Heart right ventricle (tissue), 16 donors: Measurements from ENCODE around the gene DVL2. TPM values are rescaled to one million over a fixed set of nuclear protein-coding genes. Genes with fewer than 3 reads are reported as not detected.
A peak's percentile ranks its signal among the peaks of the same experiment; 100 is the strongest.

Experiments
- ATAC-seq, 8 donors: fragments of 200-7000 bp; cut with Tn5 transposase; one replicate each; pipeline ENCODE4 v1.9.1; 2020; ENCODE audit warnings: mild to moderate bottlenecking in 8 of 8, moderate library complexity in 8 of 8, moderate number of reproducible peaks in 1 of 8
- DNase-seq, 2 donors: peaks; one replicate each; pipeline ENCODE4 v3.0.0-alpha.2; 2020
- H3K27ac ChIP-seq, 10 donors: fragments of 200-600 bp; sonication (generic) in 2 of 10; one replicate each; pipeline versions ENCODE4 v1.5.0 to v1.8.0; 2020 to 2022; ENCODE audit warnings: mild to moderate bottlenecking in 3 of 10
- H3K27me3 ChIP-seq, 7 donors: fragments of 200-600 bp; one replicate each; pipeline ENCODE4 v1.8.0; 2021 to 2022; ENCODE audit warnings: mild to moderate bottlenecking in 2 of 7
- H3K36me3 ChIP-seq, 9 donors: fragments of 200-600 bp; sonication (generic) in 1 of 9; one replicate each; pipeline versions ENCODE4 v1.5.0 to v1.8.0; 2020 to 2022; ENCODE audit warnings: mild to moderate bottlenecking in 2 of 9
- H3K4me1 ChIP-seq, 9 donors: fragments of 200-600 bp; sonication (generic) in 1 of 9; one replicate each; pipeline versions ENCODE4 v1.5.0 to v1.8.0; 2020 to 2022; ENCODE audit warnings: mild to moderate bottlenecking in 4 of 9
- H3K4me3 ChIP-seq, 10 donors: fragments of 200-600 bp; sonication (generic) in 2 of 10; one replicate each; pipeline versions ENCODE4 v1.5.0 to v1.8.0; 2020 to 2022; ENCODE audit warnings: mild to moderate bottlenecking in 7 of 10, moderate library complexity in 2 of 10
- H3K9me3 ChIP-seq, 11 donors: fragments of 200-600 bp in 10 of 11; sonication (generic) in 2 of 11; one replicate each; pipeline versions ENCODE4 v1.5.0 to v1.8.0; 2013 to 2022; ENCODE audit warnings: mild to moderate bottlenecking in 2 of 11, control low read depth in 1 of 11, moderate library complexity in 1 of 11
- CTCF ChIP-seq, 9 donors: fragments of 200-600 bp; sonication (generic) in 2 of 9; IDR thresholded peaks; one replicate each; pipeline versions ENCODE4 v1.5.0 to v1.8.0; 2021 to 2022; ENCODE audit warnings: antibody characterized with exemption in 9 of 9, mild to moderate bottlenecking in 5 of 9, moderate library complexity in 1 of 9
- WGBS, 2 donors: extraction: QIAGEN DNeasy Blood & Tissue Kit; methylation state at CpG; one replicate each; pipeline ENCODE4 v1.1.7; 2013; ENCODE audit warnings: inconsistent platforms in 1 of 2; 5-methylcytosine and 5-hydroxymethylcytosine counted together
- intact Hi-C, 10 donors: fragments of 100-400 bp; cut with DNase I; formaldehyde crosslinking; loops; one replicate each; pipeline versions ENCODE4 v1.11.1 to v1.14.2; 2022
- polyA plus RNA-seq, 2 donors: library from polyadenylated mRNA; stranded (reverse); fragments of 200-250 nt; gene quantifications; one replicate each; pipeline ENCODE4 v1.2.3, GENCODE V29; 2013
- total RNA-seq, 10 donors: library from RNA; stranded (reverse); fragmentation: NEBNext Ultra II Directional in 3 of 10; extraction: Animal tissue kit (Norgen Biotek cat#: 25700) in 3 of 10; gene quantifications; one replicate each; pipeline versions ENCODE4 v1.2.1 to v1.2.4, GENCODE V29; 2021 to 2023
- donor health status: Arrhythmogenic right ventricular cardiomyopathy.
- donor health status: ischemic (EF 13 %, LVEDD 7.1; RV severe dilation, severe dysfunction).
- donor health status: healthy with polysubstance abuse.
- donor health status: DM: no; HTN: yes; CAD: no.
- donor health status: DM: no; HTN: no; CAD: no.
- donor health status: ischemic (EF 25% LVEDD 6.9; RV normal size, moderate dysfunction).
- donor health status: ischemic (EF 25% LVEDD 5.7; RV mildly dilated, moderate dysfunction).
- donor health status: healthy.
- donor health status: DM: yes; HTN: yes; CAD: no.
- donor health status: Ischemic cardiomyopathy.
- donor health status: ischemic (EF 35%, LVEDD 5.7; RV mildly dilated, moderate dysfunction).
- donor health status: nonischemic (EF 11% LVEDD 7.7; RV severe dilation, severe dysfunction).
- donor health status: DM: yes; HTN: yes; CAD: no.
- donor health status: PGD.
- donor health status: ischemic (EF 29% LVEDD 5.4; RV normal size, mild dysfunction).
- donor health status: nonischemic (EF 23%, LVEDD 6.1; RV moderate dilation, normal function).

DVL2 gene
- total and polyA plus RNA-seq, 12 donors = 10.0 to 25.6 (median 18.0) TPM

- H3K4me1 ChIP-seq = no peaks in the 10 kb centered on the region
- DNase-seq = peak in 1 of 2 donors; percentile 63
- peak; percentile 52 to 82 (median 77) for ATAC-seq
- no peak for TF ChIP-seq CTCF (IDR thresholded peaks at IDR 0.05)
- no peak overlapping the region for H3K27ac ChIP-seq
- WGBS, 2 donors = 61 to 73% methylated on average over 26 of the region's 26 CpGs
- H3K27me3 ChIP-seq = no peaks in the 10 kb centered on the region
- H3K36me3 ChIP-seq = peaks cover 0 to 58% (median 17%) of the 10 kb centered on the region in 9 donors
- no peaks in the 10 kb centered on the region for H3K9me3 ChIP-seq
- intact Hi-C loops = no loop called here
- no peak overlapping the region for H3K4me3 ChIP-seq
Observed at GRCh38 chr17:7191571-7192270, 42.6 kb downstream of the DVL2 start.

DNA sequence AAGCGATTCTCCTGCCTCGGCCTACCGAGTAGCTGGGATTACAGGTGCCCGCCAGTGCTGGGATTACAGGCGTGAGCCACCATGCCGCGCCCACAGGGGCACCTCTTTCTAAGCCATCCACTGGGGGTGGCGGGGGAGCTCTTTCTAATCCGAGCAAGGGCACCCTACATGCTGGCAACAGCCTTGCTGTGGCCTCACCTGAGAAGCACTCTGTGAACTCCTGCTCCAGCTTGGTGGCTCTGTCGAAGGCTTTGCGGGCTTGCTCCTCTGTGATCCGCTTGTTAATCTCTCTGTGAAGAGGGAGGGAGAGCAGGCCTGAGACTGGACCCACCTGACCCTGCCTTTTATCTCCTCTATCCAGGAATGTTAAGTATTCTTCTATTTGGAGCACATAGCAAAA is 43.2 kb downstream of the DVL2 start:
- no peaks in the 10 kb centered on the region for H3K4me1 ChIP-seq
- DNase-seq (no peak), ATAC-seq (peak in 3 of 8 donors; percentile 4 to 13 (median 5))
- WGBS, 2 donors = 88 to 91% methylated on average over 12 of the region's 12 CpGs
- no peaks in the 10 kb centered on the region for H3K9me3 ChIP-seq
- no peak for TF ChIP-seq CTCF (IDR thresholded peaks at IDR 0.05)
- H3K27me3 ChIP-seq = no peaks in the 10 kb centered on the region
- intact Hi-C loops = no loop called here
- peaks cover 0 to 52% (median 11%) of the 10 kb centered on the region in 9 donors for H3K36me3 ChIP-seq
- H3K27ac ChIP-seq = no peak overlapping the region
- no peak overlapping the region for H3K4me3 ChIP-seq

- no peak overlapping the region for H3K4me3 ChIP-seq
- peaks cover 0 to 45% (median 5%) of the 10 kb centered on the region in 9 donors for H3K36me3 ChIP-seq
- H3K9me3 ChIP-seq = no peaks in the 10 kb centered on the region
- no peak overlapping the region for H3K27ac ChIP-seq
- 87 to 89% methylated on average over 14 of the region's 14 CpGs for WGBS, 2 donors
- DNase-seq = no peak
- intact Hi-C loops = no loop called here
- peak in 1 of 8 donors; percentile 10 for ATAC-seq
- no peak for TF ChIP-seq CTCF (IDR thresholded peaks at IDR 0.05)
- H3K4me1 ChIP-seq = no peaks in the 10 kb centered on the region
- H3K27me3 ChIP-seq = no peaks in the 10 kb centered on the region
Observed at GRCh38 chr17:7190276-7190917, 43.9 kb downstream of the DVL2 start.

DNA sequence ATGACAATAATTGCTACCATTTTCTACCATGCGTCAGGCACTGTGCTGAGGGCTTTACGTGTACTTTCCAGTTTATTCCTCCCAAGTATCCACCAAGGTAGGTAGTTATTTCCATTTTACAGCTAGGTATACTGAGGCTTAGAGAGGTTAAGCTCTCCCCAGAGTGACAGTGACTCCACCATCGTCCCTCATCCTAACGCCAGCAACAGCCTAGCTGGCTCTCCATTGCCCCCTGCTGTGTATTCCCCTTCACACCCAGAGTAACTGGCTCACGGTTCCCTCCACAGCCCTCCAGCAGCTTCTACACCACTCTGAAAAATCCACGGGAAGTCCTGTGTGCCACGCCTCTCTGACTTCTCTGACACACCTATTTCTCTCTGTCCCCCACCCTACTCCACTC is 48.1 kb downstream of the DVL2 start:
- H3K36me3 ChIP-seq = peaks cover 0 to 13% (median 0%) of the 10 kb centered on the region in 9 donors
- DNase-seq (no peak), ATAC-seq (no peak)
- H3K27ac ChIP-seq = no peak overlapping the region
- no peaks in the 10 kb centered on the region for H3K27me3 ChIP-seq
- TF ChIP-seq CTCF (IDR thresholded peaks at IDR 0.05) = peak in 4 of 9 donors; percentile 9 to 33 (median 12)
- peaks cover 0 to 4% (median 0%) of the 10 kb centered on the region in 9 donors for H3K4me1 ChIP-seq
- WGBS, 2 donors = 59 to 66% methylated on average over 7 of the region's 7 CpGs
- no peak overlapping the region for H3K4me3 ChIP-seq
- H3K9me3 ChIP-seq = no peaks in the 10 kb centered on the region
- intact Hi-C loops = no loop called here
